H9 (cell line): ENCODE data around the gene TMEM183A. TPM values are rescaled to one million over a fixed set of nuclear protein-coding genes. Genes with fewer than 3 reads are reported as not detected.
A peak's percentile ranks its signal among the peaks of the same experiment; 100 is the strongest.

Experiments used
- DNase-seq: peaks from one replicate; pipeline ENCODE4 v3.0.0-alpha.2; 2017
- H2AFZ ChIP-seq: one replicate; pipeline ENCODE4 v1.6.1; 2013; ENCODE audit warnings: mild to moderate bottlenecking, low read length, control low read depth, moderate library complexity
- H2AK5ac ChIP-seq: 2 replicates; pipeline ENCODE4 v1.6.1; 2013; ENCODE audit warnings: low read length, control low read depth, mixed read lengths; ENCODE audit not compliant: insufficient read length
- H2BK120ac ChIP-seq: one replicate; pipeline ENCODE4 v1.6.1; 2013; ENCODE audit warnings: low read depth, mild to moderate bottlenecking, low read length, control low read depth, inconsistent platforms; ENCODE audit not compliant: poor library complexity, severe bottlenecking
- H2BK12ac ChIP-seq: 2 replicates; pipeline ENCODE4 v1.6.1; 2013; ENCODE audit warnings: low read length, control low read depth, mixed read lengths, low read depth; ENCODE audit not compliant: insufficient read length
- H2BK15ac ChIP-seq: 2 replicates; pipeline ENCODE4 v1.6.1; 2013; ENCODE audit warnings: low read depth, low read length, control low read depth
- H2BK20ac ChIP-seq: one replicate; pipeline ENCODE4 v1.6.1; 2013; ENCODE audit warnings: low read depth, mild to moderate bottlenecking, low read length, control low read depth, inconsistent platforms; ENCODE audit not compliant: poor library complexity, severe bottlenecking
- H2BK5ac ChIP-seq: 2 replicates; pipeline ENCODE4 v1.6.1; 2013; ENCODE audit warnings: low read length, control low read depth, mixed read lengths; ENCODE audit not compliant: insufficient read length
- H3K14ac ChIP-seq: 2 replicates; pipeline ENCODE4 v1.6.1; 2013; ENCODE audit warnings: low read length, control low read depth; ENCODE audit not compliant: insufficient read depth
- H3K18ac ChIP-seq: 2 replicates; pipeline ENCODE4 v1.6.1; 2013; ENCODE audit warnings: low read depth, mild to moderate bottlenecking, mixed read lengths, low read length, control low read depth; ENCODE audit not compliant: insufficient read length
- H3K23ac ChIP-seq: 2 replicates; pipeline ENCODE4 v1.6.1; 2013; ENCODE audit warnings: low read length, control low read depth, mixed read lengths, low read depth; ENCODE audit not compliant: insufficient read length
- H3K23me2 ChIP-seq: 2 replicates; pipeline ENCODE4 v1.6.1; 2013; ENCODE audit warnings: low read depth, mild to moderate bottlenecking, mixed read lengths, low read length, control low read depth; ENCODE audit not compliant: insufficient read length, poor library complexity, severe bottlenecking
- H3K27ac ChIP-seq: 2 replicates; pipeline ENCODE4 v1.5.1; 2013; ENCODE audit warnings: low read length, control low read depth, mixed read lengths, low read depth; ENCODE audit not compliant: insufficient read length
- H3K27me3 ChIP-seq: 2 replicates; pipeline ENCODE4 v1.6.1; 2013; ENCODE audit warnings: low read length, control low read depth, inconsistent platforms; ENCODE audit not compliant: insufficient read depth
- H3K4ac ChIP-seq: 2 replicates; pipeline ENCODE4 v1.6.1; 2013; ENCODE audit warnings: low read depth, mild to moderate bottlenecking, control low read depth, inconsistent platforms, low read length, moderate library complexity
- H3K4me1 ChIP-seq: 2 replicates; pipeline ENCODE4 v1.6.1; 2013; ENCODE audit warnings: low read length, control low read depth, inconsistent platforms; ENCODE audit not compliant: insufficient read depth
- H3K4me2 ChIP-seq: 2 replicates; pipeline ENCODE4 v1.6.1; 2013; ENCODE audit warnings: low read length, control low read depth, mixed read lengths; ENCODE audit not compliant: insufficient read length, insufficient read depth
- H3K56ac ChIP-seq: 2 replicates; pipeline ENCODE4 v1.6.1; 2013; ENCODE audit warnings: low read depth, mild to moderate bottlenecking, mixed read lengths, low read length, control low read depth; ENCODE audit not compliant: insufficient read length
- H3K79me1 ChIP-seq: 2 replicates; pipeline ENCODE4 v1.6.1; 2013; ENCODE audit warnings: low read depth, mild to moderate bottlenecking, moderate library complexity, low read length, control low read depth, inconsistent platforms; ENCODE audit not compliant: insufficient read depth, poor library complexity, severe bottlenecking
- H3K79me2 ChIP-seq: 2 replicates; pipeline ENCODE4 v1.6.1; 2013; ENCODE audit warnings: low read length, control low read depth, inconsistent platforms; ENCODE audit not compliant: insufficient read depth
- H3K9ac ChIP-seq: 2 replicates; pipeline ENCODE4 v1.6.1; 2013; ENCODE audit warnings: low read length, control low read depth, mixed read lengths; ENCODE audit not compliant: insufficient read length; ENCODE audit errors: extremely low read depth
- H3K9me3 ChIP-seq: one replicate; pipeline ENCODE4 v1.6.1; 2013; ENCODE audit warnings: low read depth, low read length, inconsistent platforms; ENCODE audit not compliant: control insufficient read depth
- H3T11ph ChIP-seq: one replicate; pipeline ENCODE4 v1.6.1; 2013; ENCODE audit warnings: mild to moderate bottlenecking, low read length, control low read depth, inconsistent platforms
- H4K20me1 ChIP-seq: one replicate; pipeline ENCODE4 v1.6.1; 2013; ENCODE audit not compliant: control insufficient read depth, insufficient read length, insufficient read depth
- H4K5ac ChIP-seq: 2 replicates; pipeline ENCODE4 v1.6.1; 2013; ENCODE audit warnings: low read depth, mild to moderate bottlenecking, mixed read lengths, low read length, control low read depth; ENCODE audit not compliant: insufficient read length
- H4K8ac ChIP-seq: replicated peaks from 2 replicates; pipeline ENCODE4 v1.6.1; 2013; ENCODE audit warnings: low read length, control low read depth, mixed read lengths, low read depth; ENCODE audit not compliant: insufficient read length
- H4K91ac ChIP-seq: 2 replicates; pipeline ENCODE4 v1.6.1; 2013; ENCODE audit warnings: low read depth, mild to moderate bottlenecking, moderate library complexity, mixed read lengths, low read length, control low read depth; ENCODE audit not compliant: insufficient read length
- H3K27ac Mint-ChIP-seq, 3 experiments: 2 replicates in 2 of 3; 3 replicates in 1 of 3; pipeline ENCODE4 v1.8.0; 2020 to 2021; ENCODE audit warnings: mixed read lengths in 3 of 3, mild to moderate bottlenecking in 1 of 3, moderate library complexity in 1 of 3
- H3K27me3 Mint-ChIP-seq: 2 replicates; pipeline ENCODE4 v1.8.0; 2021; ENCODE audit warnings: low read depth, mild to moderate bottlenecking, moderate library complexity, mixed read lengths
- H3K36me3 Mint-ChIP-seq, 3 experiments: 2 replicates in 2 of 3; 3 replicates in 1 of 3; pipeline ENCODE4 v1.8.0; 2020 to 2021; ENCODE audit warnings: low read depth in 3 of 3, mixed read lengths in 3 of 3; ENCODE audit not compliant: insufficient read depth in 1 of 3
- H3K4me1 Mint-ChIP-seq, 2 experiments: 2 replicates each; pipeline ENCODE4 v1.8.0; 2020; ENCODE audit warnings: mixed read lengths in 2 of 2
- H3K4me3 Mint-ChIP-seq, 2 experiments: 2 replicates in 1 of 2; 3 replicates in 1 of 2; pipeline ENCODE4 v1.8.0; 2020 to 2021; ENCODE audit warnings: mild to moderate bottlenecking in 2 of 2, mixed read lengths in 2 of 2, moderate library complexity in 1 of 2
- H3K9me3 Mint-ChIP-seq, 2 experiments: 2 replicates in 1 of 2; 3 replicates in 1 of 2; pipeline ENCODE4 v1.8.0; 2020; ENCODE audit warnings: mild to moderate bottlenecking in 2 of 2, mixed read lengths in 2 of 2, moderate library complexity in 1 of 2
- CTCF ChIP-seq: fragments of 200-600 bp; sonication (generic); conservative IDR thresholded peaks from 3 replicates; pipeline ENCODE4 v1.8.0; 2021; ENCODE audit warnings: antibody characterized with exemption, mild to moderate bottlenecking
- WGBS: extraction: QIAGEN DNeasy Blood & Tissue Kit; methylation state at CpG from one replicate; pipeline ENCODE4 v1.1.7; 2013; ENCODE audit warnings: missing lambda C conversion rate, low lambda C conversion rate, mixed read lengths; ENCODE audit not compliant: insufficient read length; ENCODE audit errors: extremely low coverage; 5-methylcytosine and 5-hydroxymethylcytosine counted together
- total RNA-seq: library from RNA; stranded (reverse); gene quantifications from 2 replicates; pipeline ENCODE4 v1.2.1, GENCODE V29; 2021

Gene TMEM183A
- total RNA-seq, 1 experiment from 2014 or later = 93.4 TPM

GRCh38 chr1:203000217-203000944 is 6.8 kb upstream of the TMEM183A start:
- Histone ChIP-seq H3K9ac (no peak overlapping the region), H4K5ac (no peak overlapping the region), H3K27me3 (no peaks in the 10 kb centered on the region), H2BK15ac (no peak overlapping the region), H3K14ac (no peak overlapping the region), H3K4me1 (no peaks in the 10 kb centered on the region; the same call in 1 of the 2 replicates), H2BK20ac (no peak overlapping the region), H3K27ac (no peak overlapping the region), H2BK5ac (no peak overlapping the region), H3K56ac (no peak overlapping the region), H2BK120ac (no peak overlapping the region), H3K18ac (no peak overlapping the region), H2AFZ (no peak overlapping the region), H3K23me2 (peaks cover 3% of the 10 kb centered on the region), H3K4ac (no peak overlapping the region), H3K9me3 (no peaks in the 10 kb centered on the region), H4K8ac (no peak overlapping the region), H3T11ph (no peak overlapping the region), H3K79me2 (no peaks in the 10 kb centered on the region), H4K20me1 (no peaks in the 10 kb centered on the region), H3K79me1 (no peaks in the 10 kb centered on the region), H3K23ac (no peak overlapping the region), H2BK12ac (no peak overlapping the region), H4K91ac (no peak overlapping the region), H3K4me2 (no peak overlapping the region), H2AK5ac (no peak overlapping the region)
- Mint-ChIP-seq H3K4me1 (peaks cover 13 to 21% of the 10 kb centered on the region in 2 experiments), H3K9me3 (no peaks in the 10 kb centered on the region), H3K27ac (peak overlapping the region in 1 of 3 experiments; percentile 15; a peak in 1 of 7 replicates), H3K4me3 (no peak overlapping the region), H3K27me3 (peaks cover 3% of the 10 kb centered on the region; the same call in 1 of the 2 replicates), H3K36me3 (no peaks in the 10 kb centered on the region)
- no peak for DNase-seq
- WGBS = no CpG with 5 or more reads among the region's 3 CpGs
- TF ChIP-seq CTCF = no peak
